ENCODE measurements around the gene LMO3. TPM values are rescaled to one million over a fixed set of nuclear protein-coding genes. Genes with fewer than 3 reads are reported as not detected.

LMO3 gene
- total and polyA plus RNA-seq, 4 donors: 0.13 to 1.2 TPM; not detected in 2

DNA sequence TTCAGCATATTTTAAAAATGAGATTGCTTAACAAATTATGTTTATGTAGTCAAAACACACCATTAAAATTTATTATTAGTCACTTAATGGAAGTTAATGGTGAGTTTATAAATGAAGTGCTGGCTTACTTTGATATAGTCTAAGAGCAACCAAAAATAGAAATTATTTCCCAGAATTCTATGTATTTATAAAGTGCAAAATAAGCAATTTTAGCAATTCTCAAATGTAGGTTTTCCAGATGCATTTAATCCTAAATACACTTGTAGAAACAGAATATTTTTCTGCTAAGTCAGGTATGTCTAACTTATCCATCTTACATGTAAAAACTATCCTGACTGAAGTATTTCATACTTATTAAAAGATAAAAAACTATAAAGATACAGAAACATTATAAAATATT lies 11.2 kb downstream of the LMO3 start (continued):
- TF ChIP-seq, protein P1, sequence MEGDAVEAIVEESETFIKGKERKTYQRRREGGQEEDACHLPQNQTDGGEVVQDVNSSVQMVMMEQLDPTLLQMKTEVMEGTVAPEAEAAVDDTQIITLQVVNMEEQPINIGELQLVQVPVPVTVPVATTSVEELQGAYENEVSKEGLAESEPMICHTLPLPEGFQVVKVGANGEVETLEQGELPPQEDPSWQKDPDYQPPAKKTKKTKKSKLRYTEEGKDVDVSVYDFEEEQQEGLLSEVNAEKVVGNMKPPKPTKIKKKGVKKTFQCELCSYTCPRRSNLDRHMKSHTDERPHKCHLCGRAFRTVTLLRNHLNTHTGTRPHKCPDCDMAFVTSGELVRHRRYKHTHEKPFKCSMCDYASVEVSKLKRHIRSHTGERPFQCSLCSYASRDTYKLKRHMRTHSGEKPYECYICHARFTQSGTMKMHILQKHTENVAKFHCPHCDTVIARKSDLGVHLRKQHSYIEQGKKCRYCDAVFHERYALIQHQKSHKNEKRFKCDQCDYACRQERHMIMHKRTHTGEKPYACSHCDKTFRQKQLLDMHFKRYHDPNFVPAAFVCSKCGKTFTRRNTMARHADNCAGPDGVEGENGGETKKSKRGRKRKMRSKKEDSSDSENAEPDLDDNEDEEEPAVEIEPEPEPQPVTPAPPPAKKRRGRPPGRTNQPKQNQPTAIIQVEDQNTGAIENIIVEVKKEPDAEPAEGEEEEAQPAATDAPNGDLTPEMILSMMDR (IDR thresholded peaks at IDR 0.05; ENCODE audit: low read depth, low read length, missing input control): no peak
- no peak for TF ChIP-seq NR2F2 (IDR thresholded peaks at IDR 0.05)
- TF ChIP-seq FOXA2 (IDR thresholded peaks at IDR 0.05): no peak
- no peak for TF ChIP-seq YY1 (IDR thresholded peaks at IDR 0.05)
- no peak for TF ChIP-seq JUND (IDR thresholded peaks at IDR 0.05)
- TF ChIP-seq, protein P2, sequence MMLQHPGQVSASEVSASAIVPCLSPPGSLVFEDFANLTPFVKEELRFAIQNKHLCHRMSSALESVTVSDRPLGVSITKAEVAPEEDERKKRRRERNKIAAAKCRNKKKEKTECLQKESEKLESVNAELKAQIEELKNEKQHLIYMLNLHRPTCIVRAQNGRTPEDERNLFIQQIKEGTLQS (IDR thresholded peaks at IDR 0.05): no peak

DNA sequence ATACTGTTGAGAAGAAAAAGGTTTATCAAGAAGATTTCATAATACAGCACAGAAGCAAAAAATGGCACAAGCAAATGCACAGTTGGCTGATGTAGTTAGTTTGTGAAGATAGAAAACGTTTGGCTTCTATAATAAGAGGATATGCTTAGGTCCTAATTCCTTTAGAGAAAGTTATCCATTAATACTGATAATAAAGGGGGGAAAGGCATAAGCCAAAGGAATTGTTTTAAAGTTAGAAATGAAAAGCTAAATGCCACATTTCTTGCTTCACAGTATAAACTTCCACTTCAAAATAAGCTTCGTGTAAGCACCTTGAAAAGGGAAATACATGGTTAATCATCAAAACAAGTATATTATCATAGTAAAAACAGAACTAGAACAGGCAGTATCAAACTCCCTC lies 12.4 kb downstream of the LMO3 start:
- H3K9me3 ChIP-seq (ENCODE audit: control insufficient read depth in 4 of 4, low read length in 3 of 4): no peaks in the 10 kb centered on the region
- no peak for DNase-seq (ENCODE audit: low spot score)
- no peaks in the 10 kb centered on the region for H3K36me3 ChIP-seq (ENCODE audit: control insufficient read depth in 4 of 4, insufficient read depth in 3 of 4, low read depth in 1 of 4, low read length in 3 of 4)
- no peak overlapping the region for H3K4me3 ChIP-seq (ENCODE audit: low read depth in 1 of 3, low read length in 3 of 3)
- no peaks in the 10 kb centered on the region for H3K27me3 ChIP-seq (ENCODE audit: control insufficient read depth in 4 of 4, insufficient read depth in 4 of 4, low read length in 3 of 4)
- no peak overlapping the region for H3K9ac ChIP-seq (ENCODE audit: low read depth in 1 of 2, low read length in 2 of 2)
- TF ChIP-seq RXRA (IDR thresholded peaks at IDR 0.05) (no peak), JUND (IDR thresholded peaks at IDR 0.05) (no peak), EGR1 (IDR thresholded peaks at IDR 0.05; ENCODE audit: low read depth in 2 of 2) (no peak), HNF4A (conservative IDR thresholded peaks at IDR 0.05) (no peak), NR2F2 (IDR thresholded peaks at IDR 0.05) (no peak), SP1 (IDR thresholded peaks at IDR 0.05) (no peak), FOXA1 (IDR thresholded peaks at IDR 0.05) (no peak), YY1 (IDR thresholded peaks at IDR 0.05) (no peak), TAF1 (conservative IDR thresholded peaks at IDR 0.05) (no peak), FOXA2 (IDR thresholded peaks at IDR 0.05) (no peak)
- TF ChIP-seq, protein P1 (IDR thresholded peaks at IDR 0.05; ENCODE audit: low read depth, low read length, missing input control): no peak
- TF ChIP-seq, protein P2 (IDR thresholded peaks at IDR 0.05): no peak
- TF ChIP-seq, protein P3, sequence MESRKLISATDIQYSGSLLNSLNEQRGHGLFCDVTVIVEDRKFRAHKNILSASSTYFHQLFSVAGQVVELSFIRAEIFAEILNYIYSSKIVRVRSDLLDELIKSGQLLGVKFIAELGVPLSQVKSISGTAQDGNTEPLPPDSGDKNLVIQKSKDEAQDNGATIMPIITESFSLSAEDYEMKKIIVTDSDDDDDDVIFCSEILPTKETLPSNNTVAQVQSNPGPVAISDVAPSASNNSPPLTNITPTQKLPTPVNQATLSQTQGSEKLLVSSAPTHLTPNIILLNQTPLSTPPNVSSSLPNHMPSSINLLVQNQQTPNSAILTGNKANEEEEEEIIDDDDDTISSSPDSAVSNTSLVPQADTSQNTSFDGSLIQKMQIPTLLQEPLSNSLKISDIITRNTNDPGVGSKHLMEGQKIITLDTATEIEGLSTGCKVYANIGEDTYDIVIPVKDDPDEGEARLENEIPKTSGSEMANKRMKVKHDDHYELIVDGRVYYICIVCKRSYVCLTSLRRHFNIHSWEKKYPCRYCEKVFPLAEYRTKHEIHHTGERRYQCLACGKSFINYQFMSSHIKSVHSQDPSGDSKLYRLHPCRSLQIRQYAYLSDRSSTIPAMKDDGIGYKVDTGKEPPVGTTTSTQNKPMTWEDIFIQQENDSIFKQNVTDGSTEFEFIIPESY (IDR thresholded peaks at IDR 0.05): no peak
- TF ChIP-seq, protein P4, sequence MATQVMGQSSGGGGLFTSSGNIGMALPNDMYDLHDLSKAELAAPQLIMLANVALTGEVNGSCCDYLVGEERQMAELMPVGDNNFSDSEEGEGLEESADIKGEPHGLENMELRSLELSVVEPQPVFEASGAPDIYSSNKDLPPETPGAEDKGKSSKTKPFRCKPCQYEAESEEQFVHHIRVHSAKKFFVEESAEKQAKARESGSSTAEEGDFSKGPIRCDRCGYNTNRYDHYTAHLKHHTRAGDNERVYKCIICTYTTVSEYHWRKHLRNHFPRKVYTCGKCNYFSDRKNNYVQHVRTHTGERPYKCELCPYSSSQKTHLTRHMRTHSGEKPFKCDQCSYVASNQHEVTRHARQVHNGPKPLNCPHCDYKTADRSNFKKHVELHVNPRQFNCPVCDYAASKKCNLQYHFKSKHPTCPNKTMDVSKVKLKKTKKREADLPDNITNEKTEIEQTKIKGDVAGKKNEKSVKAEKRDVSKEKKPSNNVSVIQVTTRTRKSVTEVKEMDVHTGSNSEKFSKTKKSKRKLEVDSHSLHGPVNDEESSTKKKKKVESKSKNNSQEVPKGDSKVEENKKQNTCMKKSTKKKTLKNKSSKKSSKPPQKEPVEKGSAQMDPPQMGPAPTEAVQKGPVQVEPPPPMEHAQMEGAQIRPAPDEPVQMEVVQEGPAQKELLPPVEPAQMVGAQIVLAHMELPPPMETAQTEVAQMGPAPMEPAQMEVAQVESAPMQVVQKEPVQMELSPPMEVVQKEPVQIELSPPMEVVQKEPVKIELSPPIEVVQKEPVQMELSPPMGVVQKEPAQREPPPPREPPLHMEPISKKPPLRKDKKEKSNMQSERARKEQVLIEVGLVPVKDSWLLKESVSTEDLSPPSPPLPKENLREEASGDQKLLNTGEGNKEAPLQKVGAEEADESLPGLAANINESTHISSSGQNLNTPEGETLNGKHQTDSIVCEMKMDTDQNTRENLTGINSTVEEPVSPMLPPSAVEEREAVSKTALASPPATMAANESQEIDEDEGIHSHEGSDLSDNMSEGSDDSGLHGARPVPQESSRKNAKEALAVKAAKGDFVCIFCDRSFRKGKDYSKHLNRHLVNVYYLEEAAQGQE (IDR thresholded peaks at IDR 0.05): no peak
- TF ChIP-seq, protein P5, sequence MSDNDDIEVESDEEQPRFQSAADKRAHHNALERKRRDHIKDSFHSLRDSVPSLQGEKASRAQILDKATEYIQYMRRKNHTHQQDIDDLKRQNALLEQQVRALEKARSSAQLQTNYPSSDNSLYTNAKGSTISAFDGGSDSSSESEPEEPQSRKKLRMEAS (IDR thresholded peaks at IDR 0.05): no peak
- no peak overlapping the region for H3K27ac ChIP-seq (ENCODE audit: low read depth in 1 of 2, low read length in 2 of 2)
- 52% methylated on average over 2 of the region's 2 CpGs for WGBS
- H3K4me1 ChIP-seq (ENCODE audit: control insufficient read depth in 4 of 4, insufficient read depth in 4 of 4, low read length in 3 of 4): no peaks in the 10 kb centered on the region

Measured in liver (tissue), 9 donors.